Stimulated activated CD8-positive, alpha-beta memory T cell treated with anti-CD3 and anti-CD28 coated beads, Interleukin-2, amount 100 ng/mL, for 48 hours (primary cell): ENCODE data around the gene UFC1.

Experiments used
- DNase-seq, 2 donors: peaks; one replicate each; pipeline ENCODE4 v3.0.0-alpha.2; 2020; ENCODE audit warnings: low read depth in 2 of 2

Gene UFC1

GRCh38 chr1:161168906-161169305 lies 15.1 kb downstream of the UFC1 start:
- no peak for DNase-seq

DNA sequence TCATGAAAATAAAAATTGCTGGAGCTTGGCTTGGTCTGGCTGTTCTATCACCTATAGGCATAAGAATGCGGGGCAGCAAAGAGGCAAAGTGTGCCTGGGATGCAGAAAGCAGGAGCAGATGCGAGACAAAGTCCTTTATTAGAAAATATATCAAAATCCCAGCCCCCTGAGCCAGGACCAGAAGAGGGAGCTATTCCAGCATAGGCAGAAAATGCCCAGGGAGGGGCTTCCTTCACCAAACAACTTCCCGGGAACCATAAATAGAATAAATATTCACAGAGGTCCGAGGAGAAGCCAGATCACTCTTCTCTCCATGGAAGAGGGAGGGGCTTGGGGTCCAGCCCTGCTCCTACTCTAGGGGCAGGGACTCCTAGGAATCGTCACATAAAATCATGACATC lies 17.4 kb downstream of the UFC1 start:
- DNase-seq, result no peak

DNA sequence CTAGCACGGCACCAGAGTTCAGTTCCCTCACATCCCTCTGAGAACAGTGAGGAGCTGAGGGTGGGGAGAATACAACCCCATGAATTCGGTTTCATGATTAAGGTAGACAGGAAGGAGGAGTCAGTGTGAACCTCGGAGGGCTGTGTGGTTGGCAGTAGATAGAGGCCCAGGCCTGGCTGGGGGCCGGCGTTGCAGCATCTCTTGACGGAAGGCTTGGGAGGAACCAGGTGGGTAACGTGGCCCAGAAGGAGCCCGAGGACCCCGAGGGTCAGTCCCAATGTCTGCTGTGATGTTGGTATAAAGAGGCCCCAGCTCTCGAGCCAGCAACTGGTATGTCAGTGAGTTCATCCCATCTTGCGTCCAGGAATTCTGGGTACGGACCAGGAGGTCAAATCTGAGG lies 17.9 kb downstream of the UFC1 start:
- no peak for DNase-seq

- no peak for DNase-seq
Observed at GRCh38 chr1:161172349-161172748, 18.6 kb downstream of the UFC1 start.

DNA sequence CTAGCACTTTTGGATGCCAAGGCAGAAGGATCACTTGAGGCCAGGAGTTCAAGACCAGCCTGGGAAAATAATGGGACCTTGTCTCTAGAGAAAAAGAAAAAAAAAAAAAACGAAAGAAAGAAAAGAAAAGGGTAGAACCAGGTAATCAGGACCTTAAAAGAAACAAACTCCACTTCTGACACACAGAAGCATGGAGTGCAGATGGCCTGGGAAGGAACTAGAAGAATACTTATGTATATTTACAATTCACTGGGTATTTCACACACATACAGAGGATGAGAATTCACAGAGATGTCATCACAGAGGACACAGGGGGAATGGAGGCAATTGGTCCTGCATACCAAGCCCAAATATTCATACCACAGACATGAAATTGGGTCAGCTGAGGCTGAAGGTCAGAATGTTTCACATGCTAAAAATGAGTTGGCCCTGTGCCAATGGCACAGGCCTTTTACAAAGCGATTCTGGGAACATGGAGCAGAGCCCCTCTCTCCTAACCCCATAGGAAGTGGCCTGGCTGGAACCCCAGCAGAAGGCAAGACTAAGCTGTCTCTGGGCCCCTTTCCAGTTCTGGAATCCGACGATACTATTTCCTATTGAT lies 19.1 kb downstream of the UFC1 start:
- DNase-seq, result no peak

GRCh38 chr1:161173711-161174110 lies 19.9 kb downstream of the UFC1 start:
- DNase-seq, result no peak

DNA sequence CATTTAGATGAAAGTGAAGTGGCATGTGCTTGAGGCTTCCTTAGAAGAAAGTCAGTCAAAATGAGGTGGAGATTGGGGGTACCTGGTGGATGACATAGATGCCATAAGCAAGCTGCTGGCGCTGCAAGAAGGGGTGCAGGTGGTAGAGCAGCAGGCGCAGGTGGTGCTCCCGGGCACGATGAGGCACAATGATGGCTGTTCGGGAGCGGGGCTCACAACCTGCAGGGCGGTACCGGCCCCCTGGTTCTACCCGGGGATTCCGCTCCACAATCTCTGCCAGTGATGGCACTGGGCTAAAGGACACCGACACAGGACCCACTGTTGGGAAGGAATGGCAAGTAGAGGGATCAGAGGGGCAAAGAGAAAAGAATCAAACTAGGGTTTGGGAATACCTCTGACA lies 21.1 kb downstream of the UFC1 start:
- no peak for DNase-seq

DNA sequence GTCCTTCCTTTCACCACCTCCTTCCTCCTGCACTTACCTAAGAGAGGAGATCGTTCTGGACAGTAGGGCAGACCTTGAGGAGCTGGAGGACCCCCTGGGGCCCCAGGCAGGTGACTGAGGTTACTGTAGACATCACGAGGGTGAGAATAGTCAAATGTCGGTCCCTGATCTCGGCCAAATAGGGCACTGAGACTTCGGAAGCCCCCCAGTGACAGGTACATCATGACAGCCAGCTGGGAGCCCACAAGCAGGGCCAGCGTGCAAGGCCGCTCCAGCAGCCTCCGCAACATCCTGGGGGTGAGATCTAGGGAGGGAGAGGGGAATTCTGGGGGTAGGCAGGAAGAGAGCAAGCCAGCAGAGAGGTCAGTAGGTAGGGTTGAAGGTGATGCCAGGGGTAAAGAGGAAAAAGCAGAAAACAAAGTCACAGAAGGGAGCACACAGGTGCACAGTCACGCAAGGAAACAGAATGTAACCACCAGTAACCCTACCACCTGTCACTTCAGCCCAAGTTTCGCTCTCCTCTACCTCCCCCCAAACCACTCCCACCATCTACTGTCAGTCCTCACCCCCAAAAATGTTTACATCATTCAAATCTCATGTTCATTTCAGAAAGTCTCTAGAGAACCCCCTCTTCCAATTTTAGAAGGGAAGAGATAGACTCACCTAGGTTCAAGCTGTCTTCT lies 22.1 kb downstream of the UFC1 start:
- DNase-seq, result no peak

- DNase-seq, result no peak
Observed at GRCh38 chr1:161176468-161177111, 22.8 kb downstream of the UFC1 start.

GRCh38 chr1:161177112-161177935 lies 23.5 kb downstream of the UFC1 start, which contains the start of gene B4GALT3:
B4GALT3 (minus strand) TSS chr1:161177507; CDS start chr1:161176060, 1,447 bp downstream.
- DNase-seq, result peak; percentile 95

DNA sequence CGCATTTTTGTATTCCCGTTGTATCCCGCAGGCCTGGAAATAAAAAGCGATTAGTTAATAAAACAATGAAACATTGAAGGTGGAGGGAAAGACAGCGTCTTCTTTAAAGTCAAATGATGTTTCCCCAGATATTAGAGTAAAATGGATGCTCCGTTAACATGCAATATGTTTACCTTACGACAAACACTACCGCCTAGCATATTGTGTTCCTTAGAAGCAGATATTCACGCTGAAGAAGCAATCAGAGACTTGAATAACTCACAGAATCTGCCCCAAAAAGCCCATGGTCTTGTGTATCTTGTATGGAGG lies 24.1 kb downstream of the UFC1 start:
- DNase-seq, result no peak

DNA sequence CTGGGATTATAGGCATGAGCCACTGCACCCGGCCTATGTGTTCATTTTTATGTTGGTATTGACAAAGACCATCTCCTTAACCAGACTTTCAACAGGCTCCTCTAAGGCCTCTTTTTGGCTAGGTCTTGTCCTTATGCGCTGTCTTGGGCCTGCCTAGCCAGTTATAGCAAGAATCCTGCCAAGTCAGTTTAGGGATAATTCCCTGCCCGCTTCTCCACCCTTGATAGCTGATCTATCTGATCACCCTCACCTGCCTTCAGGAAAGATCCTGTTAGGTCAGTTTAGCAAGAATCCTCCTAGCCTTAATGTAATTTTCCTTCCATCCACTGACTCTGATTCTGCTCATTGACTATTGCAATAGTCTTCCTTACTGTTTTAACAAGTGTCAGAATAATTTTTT lies 25.9 kb downstream of the UFC1 start:
- no peak for DNase-seq

- no peak for DNase-seq
Observed at GRCh38 chr1:161180639-161181038, 26.9 kb downstream of the UFC1 start.

DNA sequence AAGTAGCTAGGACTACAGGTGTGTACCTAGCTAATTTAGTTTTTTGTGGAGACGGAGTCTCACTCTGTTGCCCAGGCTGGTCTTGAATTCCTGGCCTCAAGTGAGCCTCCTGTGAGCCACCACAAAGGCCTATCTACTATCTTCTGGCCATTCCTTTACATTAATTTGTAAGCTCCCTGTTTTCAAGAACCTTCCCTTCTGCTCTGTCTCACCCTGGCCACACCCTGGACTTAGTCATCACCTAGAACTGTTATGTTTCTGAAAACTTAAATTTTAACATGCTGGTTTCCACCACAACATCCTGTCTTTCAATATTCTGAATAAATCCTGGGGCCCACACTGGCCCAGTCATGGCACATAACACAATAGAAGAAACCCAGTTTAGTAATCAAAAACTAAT lies 28.4 kb downstream of the UFC1 start:
- DNase-seq, result peak in 1 of 2 donors; percentile 41

DNA sequence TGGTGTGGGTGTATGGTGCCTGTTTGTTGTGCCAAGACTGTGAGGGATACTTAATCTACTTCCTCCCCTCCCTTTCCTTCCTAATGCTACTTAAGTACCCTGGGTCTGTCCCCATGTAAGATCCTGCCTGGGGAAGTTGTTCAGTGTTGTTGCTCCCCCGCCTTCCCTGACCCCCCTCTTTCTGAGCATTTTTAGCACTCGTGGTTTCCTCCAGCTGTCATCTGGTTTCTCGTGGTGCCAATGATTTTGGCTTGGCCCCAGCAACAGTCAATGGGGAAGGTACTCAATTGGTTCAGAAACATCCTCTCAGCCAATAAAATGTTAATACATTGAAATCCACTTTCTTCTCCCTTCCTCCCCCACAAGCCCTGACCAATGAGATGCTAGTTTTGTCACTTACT lies 31.5 kb downstream of the UFC1 start:
- DNase-seq, result no peak

DNA sequence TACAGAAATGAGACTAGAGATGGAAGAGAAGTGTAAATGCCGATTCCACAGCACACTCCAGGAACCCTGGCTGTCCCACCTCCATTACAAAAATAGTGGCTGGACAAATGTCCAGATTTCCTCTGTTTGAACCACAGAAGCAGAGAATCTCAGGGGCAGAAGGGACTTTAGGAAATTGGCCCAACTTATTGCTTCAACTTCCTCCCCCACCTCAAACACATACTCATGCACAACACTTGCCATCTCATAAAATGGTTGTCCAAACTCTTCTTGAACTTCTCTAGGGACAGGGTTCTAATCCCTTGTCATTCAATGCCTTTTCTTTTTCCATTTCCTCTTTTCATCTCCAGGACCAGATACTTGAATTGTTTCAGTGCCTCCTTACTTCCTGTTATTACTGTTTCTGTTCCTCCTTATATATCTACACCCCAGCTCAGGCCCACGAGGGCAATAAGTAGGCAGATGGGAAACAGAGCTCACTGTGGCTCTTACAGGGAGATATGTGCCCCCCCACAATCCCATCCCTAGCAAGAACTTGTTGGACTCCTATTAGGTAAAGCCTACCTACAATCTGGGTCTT lies 32.0 kb downstream of the UFC1 start:
- no peak for DNase-seq

GRCh38 chr1:161187311-161187710 lies 33.5 kb downstream of the UFC1 start:
- DNase-seq, result no peak

DNA sequence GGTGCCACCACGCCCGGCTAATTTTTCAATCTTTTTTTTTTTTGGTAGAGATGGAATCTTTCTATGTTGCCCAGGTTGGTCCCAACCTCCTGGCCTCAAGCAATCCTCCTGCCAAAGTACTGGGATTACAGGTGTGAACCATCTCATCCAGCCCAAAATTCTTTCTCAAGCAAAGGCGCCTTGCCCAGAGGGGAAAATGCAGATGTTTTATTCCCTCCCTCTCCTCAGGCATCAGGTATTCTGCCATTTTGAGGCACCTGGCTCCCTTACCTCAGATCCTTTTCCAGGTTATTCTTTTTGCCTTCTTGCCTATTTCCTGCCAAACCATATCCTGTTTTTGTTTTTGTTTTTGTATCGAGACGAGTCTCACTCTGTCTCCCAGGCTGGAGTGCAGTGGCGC lies 34.6 kb downstream of the UFC1 start:
- no peak for DNase-seq

DNA sequence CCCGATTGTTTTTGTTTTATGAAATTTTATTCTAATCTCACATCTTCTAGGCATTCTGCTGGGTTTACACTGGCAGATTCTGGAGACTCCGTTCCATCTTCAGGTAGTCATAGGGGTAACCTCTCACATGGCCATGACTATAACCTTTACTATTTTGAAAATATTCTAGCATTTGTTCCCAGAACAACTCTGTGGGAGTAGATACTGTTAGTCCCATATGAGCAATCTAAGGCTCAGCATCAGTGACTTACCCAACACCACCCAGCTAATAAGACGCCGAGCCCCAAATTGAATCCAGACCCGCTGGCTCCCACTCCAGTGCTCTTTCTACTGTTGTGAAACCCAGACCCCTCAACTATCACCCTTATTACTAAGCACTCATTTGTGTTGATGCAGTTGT lies 35.3 kb downstream of the UFC1 start:
- no peak for DNase-seq

DNA sequence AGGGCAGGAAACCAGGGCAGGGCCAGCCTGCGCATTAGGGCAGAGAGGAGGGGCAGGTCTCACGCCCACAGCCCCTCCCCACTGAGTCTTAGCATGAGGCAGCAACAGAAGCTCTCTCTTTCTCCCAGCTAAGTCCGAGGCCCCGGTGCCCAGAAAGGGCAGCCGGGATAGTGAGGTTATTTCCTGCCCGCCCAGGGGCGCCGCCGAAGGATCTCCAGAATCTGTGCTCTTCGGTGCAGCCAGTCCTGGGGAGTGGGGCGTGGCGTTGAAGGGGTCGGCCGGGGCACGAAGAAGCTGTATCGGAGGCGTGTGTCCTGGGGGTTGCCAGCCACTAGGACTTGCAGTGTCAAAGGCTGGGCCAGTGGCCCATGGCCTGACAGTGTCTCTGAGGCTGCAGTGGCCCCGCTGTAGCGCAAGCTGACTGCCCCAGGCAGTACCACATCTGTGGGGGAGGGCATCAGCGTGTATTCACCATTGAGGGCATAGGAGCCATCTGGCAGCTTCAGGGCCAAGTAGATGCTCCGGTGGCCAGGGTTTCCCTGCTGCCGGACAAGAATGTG lies 37.3 kb downstream of the UFC1 start:
- no peak for DNase-seq

- no peak for DNase-seq
Observed at GRCh38 chr1:161191971-161192370, 38.2 kb downstream of the UFC1 start.
